Keratinocyte (primary cell): ENCODE measurements around the gene PIWIL4. TPM values are rescaled to one million over a fixed set of nuclear protein-coding genes. Genes with fewer than 3 reads are reported as not detected.
A peak's percentile ranks its signal among the peaks of the same experiment; 100 is the strongest.

Experiments used
- DNase-seq: peaks from one replicate; pipeline ENCODE4 v3.0.0-alpha.2; 2011; ENCODE audit warnings: low read depth, missing footprints, low spot score
- FAIRE-seq: peaks from 2 replicates; lab custom pipeline; 2011; peaks lifted over from hg19 to GRCh38; lab: Jason Lieb, UNC
- H2AFZ ChIP-seq: 2 replicates; pipeline ENCODE4 v1.6.0; 2012; ENCODE audit warnings: low read length, control low read depth, inconsistent platforms; ENCODE audit not compliant: control insufficient read depth
- H3K27ac ChIP-seq: 2 replicates; pipeline ENCODE4 v1.5.1; 2011; ENCODE audit warnings: low read length; ENCODE audit not compliant: control insufficient read depth, insufficient read depth
- H3K27me3 ChIP-seq: 3 replicates; pipeline ENCODE4 v1.6.0; 2011; ENCODE audit warnings: low read length; ENCODE audit not compliant: control insufficient read depth, insufficient read depth; ENCODE audit errors: extremely low read depth
- H3K36me3 ChIP-seq, 2 experiments: 2 replicates in 1 of 2; 3 replicates in 1 of 2; pipeline ENCODE4 v1.5.1; 2011; ENCODE audit warnings: low read length in 2 of 2, mild to moderate bottlenecking in 1 of 2; ENCODE audit not compliant: control insufficient read depth in 2 of 2, insufficient read depth in 2 of 2; ENCODE audit errors: extremely low read depth in 1 of 2
- H3K4me1 ChIP-seq: 3 replicates; pipeline ENCODE4 v1.5.1; 2011; ENCODE audit warnings: low read length; ENCODE audit not compliant: control insufficient read depth, insufficient read depth; ENCODE audit errors: extremely low read depth
- H3K4me2 ChIP-seq: 3 replicates; pipeline ENCODE4 v1.6.0; 2011; ENCODE audit warnings: low read depth, low read length; ENCODE audit not compliant: control insufficient read depth, insufficient read depth; ENCODE audit errors: extremely low read depth
- H3K4me3 ChIP-seq, 3 experiments: fragments of 200-600 bp in 1 of 3; sonication (generic) in 1 of 3; 2 replicates in 2 of 3; 3 replicates in 1 of 3; pipeline ENCODE4 v1.5.1; 2011 to 2016; ENCODE audit warnings: low read length in 3 of 3, mild to moderate bottlenecking in 3 of 3, control low read depth in 2 of 3, inconsistent platforms in 1 of 3, low read depth in 1 of 3, mixed read lengths in 1 of 3, mixed run types in 1 of 3, moderate library complexity in 1 of 3; ENCODE audit not compliant: control insufficient read depth in 2 of 3, insufficient read depth in 2 of 3; ENCODE audit errors: extremely low read depth in 1 of 3
- H3K79me2 ChIP-seq: 2 replicates; pipeline ENCODE4 v1.6.0; 2012; ENCODE audit warnings: low read length; ENCODE audit not compliant: control insufficient read depth, insufficient read depth
- H3K9ac ChIP-seq: 3 replicates; pipeline ENCODE4 v1.6.0; 2011; ENCODE audit warnings: low read length; ENCODE audit not compliant: control insufficient read depth, insufficient read depth; ENCODE audit errors: extremely low read depth
- H3K9me1 ChIP-seq: 3 replicates; pipeline ENCODE4 v1.6.0; 2011; ENCODE audit warnings: low read length; ENCODE audit not compliant: control insufficient read depth, insufficient read depth; ENCODE audit errors: extremely low read depth
- H3K9me3 ChIP-seq: 2 replicates; pipeline ENCODE4 v1.5.1; 2012; ENCODE audit warnings: low read depth, low read length; ENCODE audit not compliant: control insufficient read depth
- H4K20me1 ChIP-seq: 3 replicates; pipeline ENCODE4 v1.6.0; 2011; ENCODE audit warnings: low read length; ENCODE audit not compliant: control insufficient read depth, insufficient read depth; ENCODE audit errors: extremely low read depth
- EZH2 ChIP-seq: IDR thresholded peaks from one replicate; pipeline ENCODE4 v1.6.1; 2012; ENCODE audit warnings: inconsistent platforms, mild to moderate bottlenecking, low read length, moderate library complexity
- dilution Hi-C: fragments of 300-500 bp; cut with MboI; formaldehyde crosslinking; loops from one replicate; pipeline ENCODE4 v1.7.0; 2020; ENCODE audit warnings: low sequenced_read_pairs; ENCODE audit not compliant: extremely low pct_ligation_motif_present
- polyA plus RNA-seq, 5 experiments: library from polyadenylated mRNA; depleted of rRNA in 3 of 5; stranded (reverse) in 3 of 5; stranded (forward) in 1 of 5; unstranded in 1 of 5; fragments of >200 nt; gene quantifications; 1 replicate in 1 of 5; 2 replicates in 3 of 5; 3 replicates in 1 of 5; pipeline versions ENCODE4 v1.2.1 to v1.2.3, GENCODE V29; 2011 to 2012; ENCODE audit warnings: missing spikeins in 2 of 5, low read depth in 1 of 5, low replicate concordance in 1 of 5
- TF ChIP-seq, protein P1 (sequence below), 3 experiments: IDR thresholded peaks in 1 of 3; conservative IDR thresholded peaks in 1 of 3; optimal IDR thresholded peaks in 1 of 3; 2 replicates in 2 of 3; 3 replicates in 1 of 3; pipeline versions ENCODE3 to v1.5.1; 2011; ENCODE audit warnings: low read length in 3 of 3, mild to moderate bottlenecking in 3 of 3, moderate library complexity in 2 of 3, control low read depth in 1 of 3, inconsistent platforms in 1 of 3; ENCODE audit not compliant: insufficient read depth in 2 of 3; ENCODE audit errors: extremely low read depth in 1 of 3

PIWIL4 gene
- polyA plus RNA-seq, 1 donor (not counting 4 experiments of a cell fraction or from before 2014, with no cell fraction given), result 0.14 TPM

- H4K20me1 ChIP-seq, result no peaks in the 10 kb centered on the region
- H3K27ac ChIP-seq, result no peak within 1 kb of the TSS
- TF ChIP-seq, protein P1, sequence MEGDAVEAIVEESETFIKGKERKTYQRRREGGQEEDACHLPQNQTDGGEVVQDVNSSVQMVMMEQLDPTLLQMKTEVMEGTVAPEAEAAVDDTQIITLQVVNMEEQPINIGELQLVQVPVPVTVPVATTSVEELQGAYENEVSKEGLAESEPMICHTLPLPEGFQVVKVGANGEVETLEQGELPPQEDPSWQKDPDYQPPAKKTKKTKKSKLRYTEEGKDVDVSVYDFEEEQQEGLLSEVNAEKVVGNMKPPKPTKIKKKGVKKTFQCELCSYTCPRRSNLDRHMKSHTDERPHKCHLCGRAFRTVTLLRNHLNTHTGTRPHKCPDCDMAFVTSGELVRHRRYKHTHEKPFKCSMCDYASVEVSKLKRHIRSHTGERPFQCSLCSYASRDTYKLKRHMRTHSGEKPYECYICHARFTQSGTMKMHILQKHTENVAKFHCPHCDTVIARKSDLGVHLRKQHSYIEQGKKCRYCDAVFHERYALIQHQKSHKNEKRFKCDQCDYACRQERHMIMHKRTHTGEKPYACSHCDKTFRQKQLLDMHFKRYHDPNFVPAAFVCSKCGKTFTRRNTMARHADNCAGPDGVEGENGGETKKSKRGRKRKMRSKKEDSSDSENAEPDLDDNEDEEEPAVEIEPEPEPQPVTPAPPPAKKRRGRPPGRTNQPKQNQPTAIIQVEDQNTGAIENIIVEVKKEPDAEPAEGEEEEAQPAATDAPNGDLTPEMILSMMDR (optimal IDR thresholded peaks at IDR 0.05 in 1 of 3, IDR thresholded peaks at IDR 0.05 in 1 of 3, conservative IDR thresholded peaks at IDR 0.05 in 1 of 3; ENCODE audit: extremely low read depth in 1 of 3, insufficient read depth in 2 of 3, low read length in 3 of 3), result peak in 1 of 3 experiments; percentile 14
- TF ChIP-seq EZH2, result no peak
- peak within 1 kb of the TSS; percentile 76 for H3K4me2 ChIP-seq
- DNase-seq (no peak), FAIRE-seq (no peak)
- H3K9me1 ChIP-seq, result peaks cover 2% of the 10 kb centered on the region
- no peaks in the 10 kb centered on the region for H3K79me2 ChIP-seq
- peak within 1 kb of the TSS; percentile 84 for H2AFZ ChIP-seq
- peak within 1 kb of the TSS; percentile 52 for H3K9ac ChIP-seq
- no peaks in the 10 kb centered on the region for H3K9me3 ChIP-seq
- H3K36me3 ChIP-seq, result no peaks in the 10 kb centered on the region
- H3K4me3 ChIP-seq, result peak within 1 kb of the TSS; percentile 29 to 41 (median 37)
- H3K4me1 ChIP-seq, result peaks cover 16% of the 10 kb centered on the region
- peaks cover 19% of the 10 kb centered on the region for H3K27me3 ChIP-seq
- dilution Hi-C loops, result no loop called here
Observed at GRCh38 chr11:94543695-94544645, 23.2 kb upstream of the PIWIL4 start, which contains the start of gene FUT4. Gene FUT4 (plus strand): TSS chr11:94543921. CDS start chr11:94544134, 213 bp downstream.

DNA sequence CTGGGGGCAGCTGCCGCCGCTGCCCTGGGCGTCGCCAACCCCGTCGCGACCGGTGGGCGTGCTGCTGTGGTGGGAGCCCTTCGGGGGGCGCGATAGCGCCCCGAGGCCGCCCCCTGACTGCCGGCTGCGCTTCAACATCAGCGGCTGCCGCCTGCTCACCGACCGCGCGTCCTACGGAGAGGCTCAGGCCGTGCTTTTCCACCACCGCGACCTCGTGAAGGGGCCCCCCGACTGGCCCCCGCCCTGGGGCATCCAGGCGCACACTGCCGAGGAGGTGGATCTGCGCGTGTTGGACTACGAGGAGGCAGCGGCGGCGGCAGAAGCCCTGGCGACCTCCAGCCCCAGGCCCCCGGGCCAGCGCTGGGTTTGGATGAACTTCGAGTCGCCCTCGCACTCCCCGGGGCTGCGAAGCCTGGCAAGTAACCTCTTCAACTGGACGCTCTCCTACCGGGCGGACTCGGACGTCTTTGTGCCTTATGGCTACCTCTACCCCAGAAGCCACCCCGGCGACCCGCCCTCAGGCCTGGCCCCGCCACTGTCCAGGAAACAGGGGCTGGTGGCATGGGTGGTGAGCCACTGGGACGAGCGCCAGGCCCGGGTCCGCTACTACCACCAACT, 22.4 kb upstream of the PIWIL4 start:
- H3K4me1 ChIP-seq, result peaks cover 16% of the 10 kb centered on the region
- peak overlapping the region; percentile 52 for H3K9ac ChIP-seq
- H4K20me1 ChIP-seq, result no peaks in the 10 kb centered on the region
- no peaks in the 10 kb centered on the region for H3K9me3 ChIP-seq
- DNase-seq (no peak), FAIRE-seq (no peak)
- H3K79me2 ChIP-seq, result no peaks in the 10 kb centered on the region
- TF ChIP-seq EZH2, result no peak
- TF ChIP-seq, protein P1 (optimal IDR thresholded peaks at IDR 0.05 in 1 of 3, IDR thresholded peaks at IDR 0.05 in 1 of 3, conservative IDR thresholded peaks at IDR 0.05 in 1 of 3; ENCODE audit: extremely low read depth in 1 of 3, insufficient read depth in 2 of 3, low read length in 3 of 3), result no peak
- H3K27ac ChIP-seq, result no peak overlapping the region
- peak overlapping the region; percentile 29 to 41 (median 29) for H3K4me3 ChIP-seq
- H2AFZ ChIP-seq, result peak overlapping the region; percentile 52
- peaks cover 2% of the 10 kb centered on the region for H3K9me1 ChIP-seq
- H3K36me3 ChIP-seq, result no peaks in the 10 kb centered on the region
- H3K4me2 ChIP-seq, result peak overlapping the region; percentile 76
- dilution Hi-C loops, result no loop called here
- peaks cover 19% of the 10 kb centered on the region for H3K27me3 ChIP-seq
